DND-41 (cell line): ENCODE results near the gene METTL24.

ENCODE experiments used
- EZH2 ChIP-seq: IDR thresholded peaks from 3 replicates; pipeline ENCODE4 v1.6.1; 2012; ENCODE audit warnings: borderline replicate concordance, low read depth, mild to moderate bottlenecking, moderate library complexity, low read length, inconsistent platforms; ENCODE audit not compliant: severe bottlenecking
- TF ChIP-seq, protein P1 (sequence below): IDR thresholded peaks from 2 replicates; pipeline ENCODE4 v1.5.1; 2012; ENCODE audit warnings: borderline replicate concordance, low read length, moderate library complexity, mild to moderate bottlenecking; ENCODE audit not compliant: poor library complexity, severe bottlenecking; ENCODE audit errors: extremely low read depth

DNA sequence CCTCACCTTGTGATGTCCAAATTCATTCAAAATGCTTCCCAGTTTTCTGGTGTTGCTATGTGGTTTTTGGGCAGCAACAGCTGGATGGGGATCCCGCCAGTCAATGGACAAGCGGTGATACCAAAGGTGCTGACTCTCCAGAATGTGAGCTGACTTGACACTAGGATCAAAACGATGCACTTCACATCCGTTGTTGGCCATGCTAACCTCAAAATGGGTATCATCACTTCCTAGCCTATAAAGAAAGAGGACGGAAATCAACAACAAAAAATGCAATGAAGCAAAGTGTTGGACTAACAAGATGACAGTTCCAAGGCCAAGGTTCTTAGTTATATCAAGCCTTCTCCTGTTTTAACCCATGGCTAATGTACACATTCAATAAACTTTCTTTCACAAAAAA is 59.2 kb downstream of the METTL24 start:
- TF ChIP-seq, protein P1, sequence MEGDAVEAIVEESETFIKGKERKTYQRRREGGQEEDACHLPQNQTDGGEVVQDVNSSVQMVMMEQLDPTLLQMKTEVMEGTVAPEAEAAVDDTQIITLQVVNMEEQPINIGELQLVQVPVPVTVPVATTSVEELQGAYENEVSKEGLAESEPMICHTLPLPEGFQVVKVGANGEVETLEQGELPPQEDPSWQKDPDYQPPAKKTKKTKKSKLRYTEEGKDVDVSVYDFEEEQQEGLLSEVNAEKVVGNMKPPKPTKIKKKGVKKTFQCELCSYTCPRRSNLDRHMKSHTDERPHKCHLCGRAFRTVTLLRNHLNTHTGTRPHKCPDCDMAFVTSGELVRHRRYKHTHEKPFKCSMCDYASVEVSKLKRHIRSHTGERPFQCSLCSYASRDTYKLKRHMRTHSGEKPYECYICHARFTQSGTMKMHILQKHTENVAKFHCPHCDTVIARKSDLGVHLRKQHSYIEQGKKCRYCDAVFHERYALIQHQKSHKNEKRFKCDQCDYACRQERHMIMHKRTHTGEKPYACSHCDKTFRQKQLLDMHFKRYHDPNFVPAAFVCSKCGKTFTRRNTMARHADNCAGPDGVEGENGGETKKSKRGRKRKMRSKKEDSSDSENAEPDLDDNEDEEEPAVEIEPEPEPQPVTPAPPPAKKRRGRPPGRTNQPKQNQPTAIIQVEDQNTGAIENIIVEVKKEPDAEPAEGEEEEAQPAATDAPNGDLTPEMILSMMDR, result no peak
- no peak for TF ChIP-seq EZH2
